SK-MEL-5 (cell line): ENCODE measurements around the gene HOATZ. TPM values are rescaled to one million over a fixed set of nuclear protein-coding genes. Genes with fewer than 3 reads are reported as not detected.

ENCODE experiments used
- DNase-seq: peaks from one replicate; pipeline ENCODE4 v3.0.0-alpha.2; 2016; ENCODE audit warnings: low read depth, low spot score
- in situ Hi-C: cut with HindIII; loops from 2 replicates; pipeline ENCODE4 v1.10.0; 2016; ENCODE audit warnings: low sequenced_read_pairs, high pct_unique_total_duplicates, low pct_unique_long_range_greater_than_20kb
- total RNA-seq: library from RNA; depleted of rRNA; stranded (reverse); fragments of >200 nt; shearing (Covaris generic); gene quantifications from 2 replicates; pipeline ENCODE4 v1.2.3, GENCODE V29; 2014

HOATZ gene
- total RNA-seq, 1 experiment from 2014 or later: not detected

DNA sequence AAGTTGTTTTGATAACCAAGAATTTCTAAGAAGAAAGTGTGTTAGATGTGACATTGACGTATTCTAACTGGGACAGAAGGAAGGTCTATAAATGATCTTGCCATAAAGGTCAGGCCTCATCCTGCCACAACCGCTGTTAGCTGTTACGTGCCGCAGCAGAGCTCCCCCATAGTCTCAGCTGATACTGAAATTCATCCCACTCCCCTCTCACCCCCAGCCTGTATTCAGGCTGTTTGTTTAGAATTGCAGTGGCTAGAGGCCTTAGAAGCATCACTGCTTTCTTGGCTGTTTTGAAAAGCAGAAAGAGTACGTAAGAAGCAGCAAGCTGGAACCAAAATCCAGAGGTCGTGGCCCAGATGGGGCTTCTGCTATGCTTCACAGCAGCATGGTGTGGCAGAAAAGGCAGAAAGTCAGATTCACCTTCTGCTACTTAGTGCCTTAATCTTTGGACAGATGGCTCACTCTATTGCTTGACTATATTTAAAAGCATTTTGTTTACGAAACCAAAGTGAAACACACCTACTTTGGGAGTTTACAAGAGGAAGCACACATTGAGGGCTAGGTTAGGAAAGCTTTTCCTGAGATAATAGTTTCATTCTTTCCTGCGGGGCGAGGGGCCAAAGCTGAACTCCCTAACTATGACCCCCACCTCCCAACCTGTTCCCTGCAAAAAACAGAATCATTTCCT, 25.0 kb downstream of the HOATZ start:
- in situ Hi-C loops: no loop called here
- no peak for DNase-seq

DNA sequence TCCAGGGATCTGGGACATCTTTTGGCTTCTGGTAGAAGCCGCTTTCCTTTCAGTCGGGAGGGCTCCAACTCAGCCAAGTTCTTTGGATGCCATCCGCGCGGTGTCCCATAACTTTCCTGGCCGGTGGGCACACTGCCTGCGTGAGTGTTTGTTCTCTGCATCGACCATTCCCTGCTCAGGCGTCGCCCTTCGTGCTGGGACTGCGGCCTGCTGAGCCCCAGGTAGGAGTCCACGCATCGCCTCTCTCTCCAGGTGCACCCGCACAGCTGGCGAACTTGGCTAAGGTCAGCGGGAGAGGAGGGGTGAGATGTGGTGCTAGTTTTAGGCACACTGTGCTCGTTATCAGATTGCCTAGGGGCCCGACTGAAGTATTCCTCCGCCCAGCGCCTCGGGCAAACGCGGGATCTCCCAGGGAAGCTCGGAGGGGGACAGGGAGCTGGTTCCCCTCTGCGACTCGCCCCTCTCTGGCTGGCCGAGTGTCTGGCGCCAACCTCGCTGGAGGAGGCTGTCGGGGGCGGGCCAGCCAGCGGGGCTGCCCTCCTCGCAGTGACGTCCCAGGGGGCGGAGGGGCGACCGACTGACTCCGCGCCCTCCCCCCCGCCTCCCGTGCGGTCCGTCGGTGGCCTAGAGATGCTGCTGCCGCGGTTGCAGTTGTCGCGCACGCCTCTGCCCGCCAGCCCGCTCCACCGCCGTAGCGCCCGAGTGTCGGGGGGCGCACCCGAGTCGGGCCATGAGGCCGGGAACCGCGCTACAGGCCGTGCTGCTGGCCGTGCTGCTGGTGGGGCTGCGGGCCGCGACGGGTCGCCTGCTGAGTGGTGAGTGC, 25.7 kb downstream of the HOATZ start, which contains the start of gene LAYN:
Gene LAYN (plus strand): TSS at position 607 of the 823 bp plus-strand sequence. CDS start 124 bp downstream, at position 731.
- in situ Hi-C loops: no loop called here
- DNase-seq: no peak

DNA sequence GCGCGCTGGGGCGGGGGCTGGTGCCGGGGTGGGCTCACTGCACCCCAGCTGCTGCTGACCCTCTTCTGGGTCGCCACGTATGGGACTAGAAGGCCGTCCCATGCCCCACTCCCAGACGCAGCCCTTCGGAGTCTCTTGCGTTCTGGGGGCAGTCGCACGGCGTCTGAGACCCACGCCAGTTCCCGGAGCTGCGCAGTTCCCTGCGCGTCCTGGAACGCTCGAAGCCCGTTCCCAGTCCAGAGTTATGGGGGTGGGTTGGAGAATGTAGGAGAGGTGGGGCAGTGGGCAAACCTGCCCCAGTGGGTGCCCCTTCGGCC, 26.3 kb downstream of the HOATZ start:
- no peak for DNase-seq
- in situ Hi-C loops: no loop called here

DNA sequence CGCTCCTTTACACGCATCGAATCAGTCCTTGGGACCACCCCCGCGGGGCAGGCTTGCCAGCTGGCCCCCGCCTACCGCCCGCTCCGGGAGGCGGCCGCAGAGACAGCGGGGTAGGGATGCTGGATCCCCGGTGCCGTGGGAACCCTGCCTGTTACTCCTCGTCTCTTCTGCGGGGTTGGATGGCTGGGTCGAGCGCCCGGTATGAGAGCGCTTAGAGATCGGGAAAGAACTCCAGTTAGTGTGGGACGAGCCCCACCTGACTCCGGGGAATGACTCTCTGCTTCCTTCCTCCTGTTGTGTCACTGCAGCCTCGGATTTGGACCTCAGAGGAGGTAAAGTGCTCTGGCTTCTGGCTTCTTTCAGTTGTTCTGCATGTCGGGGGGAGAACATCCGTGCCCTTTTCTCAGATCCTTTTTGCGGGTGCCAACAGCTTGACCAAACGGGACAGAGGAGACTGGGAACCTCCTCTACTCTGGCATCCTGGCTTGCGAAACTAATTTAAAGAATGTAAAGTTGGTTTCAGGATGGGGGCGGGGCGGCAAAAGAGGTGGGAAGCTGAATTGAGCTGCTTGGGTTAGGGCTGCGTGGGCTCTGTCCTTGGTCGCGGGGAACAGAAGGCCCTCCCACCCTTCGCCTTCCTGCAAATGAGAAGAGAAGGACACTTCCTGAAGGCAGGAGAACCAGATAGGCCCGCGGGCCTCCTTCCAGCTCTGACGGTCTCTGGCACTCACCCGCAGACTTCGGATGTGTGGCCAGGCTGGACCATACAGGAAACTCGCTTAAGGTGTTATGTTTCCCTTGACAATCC, 26.9 kb downstream of the HOATZ start:
- no peak for DNase-seq

DNA sequence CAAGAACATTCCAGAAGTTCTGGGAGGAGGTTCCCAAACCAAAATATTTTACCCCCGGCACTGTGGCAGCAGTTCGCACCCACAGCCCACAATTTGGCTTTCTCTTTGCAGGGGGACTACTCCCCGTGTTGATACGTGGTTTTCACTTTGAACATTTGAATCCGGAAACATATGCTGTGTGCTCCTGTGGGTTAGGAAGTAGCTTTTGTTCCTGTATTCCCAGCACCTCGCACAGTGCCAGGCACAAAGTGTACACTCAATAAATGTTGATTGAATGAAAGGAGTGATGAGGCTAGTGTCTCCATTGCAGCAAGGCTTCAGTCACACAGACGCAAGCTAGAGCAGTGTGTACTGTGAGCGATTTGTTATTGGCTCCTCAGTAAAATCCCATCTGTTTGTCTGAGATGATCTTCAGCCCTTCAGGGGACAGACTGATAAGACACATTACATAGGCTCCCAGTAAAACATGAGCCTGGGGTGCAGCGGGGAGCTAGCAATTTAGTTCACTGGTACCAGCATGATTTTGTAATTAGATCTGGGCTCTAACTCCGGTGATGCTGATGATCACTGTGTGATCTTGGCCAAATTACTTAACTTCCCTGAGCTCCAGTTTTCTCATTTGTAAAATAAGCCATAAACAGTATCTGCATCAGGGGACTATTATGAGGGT, 28.2 kb downstream of the HOATZ start:
- no peak for DNase-seq
- in situ Hi-C loops: no loop called here

More for the DNA sequence above, 26.9 kb downstream of the HOATZ start:
- in situ Hi-C loops: no loop called here

DNA sequence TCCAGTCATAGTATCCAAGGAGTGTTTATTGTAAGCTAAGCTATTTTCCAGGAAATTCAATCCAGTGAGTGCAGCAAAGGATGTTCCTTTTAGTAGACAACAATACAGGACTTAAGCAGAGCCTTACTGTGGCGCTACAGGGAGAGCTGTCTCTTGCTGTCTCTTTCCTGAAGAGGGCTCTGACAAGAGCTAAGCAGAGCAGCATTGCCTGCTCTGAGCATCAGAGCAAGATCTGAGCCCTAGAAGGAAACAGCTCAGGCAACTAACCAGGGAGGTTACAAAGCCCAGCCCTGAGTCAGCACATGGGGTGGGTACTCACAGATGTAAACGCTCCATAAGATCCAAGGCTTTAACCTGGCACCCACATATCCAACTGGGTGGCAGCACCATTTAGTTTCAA, 33.9 kb downstream of the HOATZ start:
- in situ Hi-C loops: no loop called here
- no peak for DNase-seq

DNA sequence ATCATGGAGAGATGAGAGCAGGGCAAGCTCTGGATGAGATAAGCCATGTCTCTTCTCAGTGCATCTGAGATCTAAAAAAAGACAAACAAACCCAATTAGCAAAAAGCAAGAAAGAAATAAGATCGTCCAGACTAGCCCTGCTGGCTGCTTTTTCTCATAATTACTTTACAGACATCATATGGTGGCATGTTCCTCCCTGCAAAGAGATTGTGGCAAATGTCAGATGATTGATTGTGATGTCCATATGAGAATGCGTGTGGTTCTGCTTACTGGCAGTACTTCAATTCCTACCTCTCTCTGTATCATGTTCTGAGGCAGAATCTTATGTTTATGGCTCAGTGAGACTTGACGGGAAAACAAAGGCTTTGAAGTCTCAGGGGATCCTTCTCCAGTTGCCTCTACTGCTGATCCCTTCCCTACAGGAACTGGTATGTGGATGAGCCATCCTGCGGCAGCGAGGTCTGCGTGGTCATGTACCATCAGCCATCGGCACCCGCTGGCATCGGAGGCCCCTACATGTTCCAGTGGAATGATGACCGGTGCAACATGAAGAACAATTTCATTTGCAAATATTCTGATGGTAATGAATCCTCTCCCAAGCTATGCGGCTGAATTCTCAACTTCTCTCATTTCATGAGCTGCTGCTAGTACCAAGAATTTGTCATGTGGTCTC, 34.8 kb downstream of the HOATZ start:
- in situ Hi-C loops: no loop called here
- DNase-seq: no peak

DNA sequence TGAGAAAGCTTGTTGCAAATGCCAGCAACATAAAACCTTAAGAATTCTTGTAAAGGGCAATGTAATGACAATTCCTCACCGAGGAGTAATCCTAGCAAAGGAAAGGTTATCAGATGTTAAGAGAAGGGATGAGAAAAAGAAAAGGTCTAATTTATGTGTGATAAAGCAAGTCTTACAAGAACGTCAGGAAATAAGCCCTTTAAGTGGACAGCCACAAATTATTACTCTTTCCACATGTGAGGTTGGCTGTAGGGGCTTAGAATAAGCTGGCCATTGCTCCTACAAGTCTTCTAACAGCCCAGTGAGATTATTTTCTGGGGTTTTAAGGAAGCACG, 35.3 kb downstream of the HOATZ start:
- no peak for DNase-seq
- in situ Hi-C loops: no loop called here

DNA sequence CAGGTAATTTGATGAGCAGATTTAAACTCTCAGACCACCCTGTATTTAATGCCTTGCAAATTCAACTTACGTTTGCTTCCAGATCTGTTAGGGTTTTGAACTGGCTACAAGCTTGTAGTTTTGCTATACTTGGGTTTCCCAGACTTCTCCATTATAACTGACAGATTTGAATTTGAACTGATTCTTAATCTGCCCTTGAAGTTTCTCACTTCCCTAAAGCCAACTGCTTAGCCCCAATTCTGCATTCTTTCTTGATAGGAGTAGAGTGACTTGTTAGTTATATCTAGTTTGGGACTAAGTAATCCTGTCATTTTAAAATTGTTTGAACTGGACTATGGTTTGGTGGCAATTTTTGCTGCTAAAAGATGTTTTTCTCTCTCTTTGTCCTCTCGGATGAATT, 35.7 kb downstream of the HOATZ start:
- DNase-seq: no peak
- in situ Hi-C loops: no loop called here

DNA sequence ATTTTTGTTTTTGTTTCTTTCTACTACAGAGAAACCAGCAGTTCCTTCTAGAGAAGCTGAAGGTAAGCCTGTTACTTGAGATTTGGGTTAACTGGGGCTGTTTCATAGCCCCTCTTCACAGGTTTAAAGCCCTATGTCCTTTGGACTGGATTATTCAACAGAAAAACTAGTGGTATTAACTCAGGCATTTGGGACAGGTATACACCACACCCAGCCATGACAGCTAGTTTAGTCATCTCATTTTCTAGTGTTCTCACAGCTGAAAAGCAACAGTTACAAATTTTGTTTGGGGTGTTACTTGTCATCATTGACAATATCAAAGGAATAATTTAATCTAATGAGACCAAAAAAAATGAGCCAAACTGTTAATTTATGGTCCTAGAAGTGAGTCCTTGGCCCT, 40.0 kb downstream of the HOATZ start:
- in situ Hi-C loops: no loop called here

DNA sequence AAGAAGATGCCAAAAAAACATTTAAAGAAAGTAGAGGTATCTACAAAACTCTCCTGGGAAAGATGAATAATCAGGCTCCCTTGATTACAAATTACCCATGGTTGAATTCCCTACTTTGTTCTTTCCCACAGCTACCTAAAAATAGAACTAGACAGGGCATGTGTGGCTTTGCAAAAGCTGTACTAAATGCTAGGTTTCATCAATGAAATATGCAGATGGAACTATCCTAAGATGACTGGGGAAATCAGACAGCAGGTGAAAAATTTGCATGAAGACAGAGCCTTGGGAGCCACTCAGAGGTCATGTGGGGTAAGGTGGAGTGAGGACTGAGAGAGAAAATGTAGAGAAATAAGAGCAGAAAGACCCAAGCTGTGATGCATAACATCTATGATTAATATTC, 40.7 kb downstream of the HOATZ start:
- in situ Hi-C loops: no loop called here
- DNase-seq: no peak

More for the DNA sequence above, 40.0 kb downstream of the HOATZ start:
- no peak for DNase-seq

DNA sequence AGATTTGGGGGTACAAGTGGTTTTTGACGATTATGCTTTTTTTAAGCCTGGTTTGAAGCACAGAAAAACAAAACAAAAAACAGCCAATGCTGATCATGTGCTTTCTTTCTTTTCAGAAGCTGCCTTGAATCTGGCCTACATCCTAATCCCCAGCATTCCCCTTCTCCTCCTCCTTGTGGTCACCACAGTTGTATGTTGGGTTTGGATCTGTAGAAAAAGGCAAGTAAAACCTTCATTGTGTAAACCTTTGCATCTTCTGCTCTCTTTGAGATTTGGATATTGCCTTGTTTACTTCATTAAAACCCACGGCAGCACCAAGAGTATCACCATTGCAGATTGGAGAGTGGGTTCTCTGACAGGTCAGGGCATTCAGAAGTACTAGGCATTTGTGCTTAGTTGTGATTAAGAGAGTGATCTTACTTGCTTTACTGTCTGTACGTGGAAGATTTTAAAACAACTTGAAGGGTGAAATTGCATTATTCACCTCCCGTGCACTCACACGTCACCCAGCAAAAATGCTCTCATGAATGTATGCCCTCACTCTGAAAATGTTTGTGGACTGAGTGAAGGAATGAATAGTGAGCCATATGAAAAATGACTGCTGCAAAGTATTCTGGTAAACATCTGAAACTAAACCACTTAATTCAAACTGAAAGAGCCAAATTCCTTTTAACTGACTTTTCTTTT, 43.0 kb downstream of the HOATZ start:
- in situ Hi-C loops: no loop called here
- no peak for DNase-seq

DNA sequence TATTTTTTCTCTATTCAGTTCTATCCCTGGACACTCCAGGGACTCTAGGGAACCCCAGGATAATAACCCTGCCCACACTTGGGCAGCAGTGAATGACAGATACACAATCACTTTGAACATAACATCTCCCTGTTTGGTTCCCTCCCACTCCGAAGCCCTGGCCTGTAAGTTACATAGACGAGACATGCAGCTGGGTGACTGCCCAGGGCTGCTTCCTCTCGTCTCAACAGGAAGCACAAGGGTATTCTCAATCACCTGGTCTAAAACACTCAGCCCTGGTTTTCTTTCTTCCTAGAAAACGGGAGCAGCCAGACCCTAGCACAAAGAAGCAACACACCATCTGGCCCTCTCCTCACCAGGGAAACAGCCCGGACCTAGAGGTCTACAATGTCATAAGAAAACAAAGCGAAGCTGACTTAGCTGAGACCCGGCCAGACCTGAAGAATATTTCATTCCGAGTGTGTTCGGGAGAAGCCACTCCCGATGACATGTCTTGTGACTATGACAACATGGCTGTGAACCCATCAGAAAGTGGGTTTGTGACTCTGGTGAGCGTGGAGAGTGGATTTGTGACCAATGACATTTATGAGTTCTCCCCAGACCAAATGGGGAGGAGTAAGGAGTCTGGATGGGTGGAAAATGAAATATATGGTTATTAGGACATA, 45.4 kb downstream of the HOATZ start:
- in situ Hi-C loops: no loop called here
- DNase-seq: no peak

DNA sequence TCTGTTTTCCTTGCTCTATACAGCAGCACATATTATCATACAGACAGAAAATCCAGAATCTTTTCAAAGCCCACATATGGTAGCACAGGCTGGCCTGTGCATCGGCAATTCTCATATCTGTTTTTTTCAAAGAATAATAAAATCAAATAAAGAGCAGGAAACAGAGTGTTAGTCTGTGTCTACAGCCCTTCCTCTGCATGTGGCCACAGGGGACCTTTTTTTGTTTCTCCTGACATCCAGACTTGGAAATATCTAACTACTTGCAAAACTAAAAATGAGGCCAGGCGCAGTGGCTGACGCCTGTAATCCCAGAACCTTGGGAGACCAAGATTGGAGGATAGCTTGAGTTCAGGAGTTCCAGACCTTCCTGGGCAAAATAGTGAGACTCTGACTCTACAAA, 46.2 kb downstream of the HOATZ start:
- in situ Hi-C loops: no loop called here

DNA sequence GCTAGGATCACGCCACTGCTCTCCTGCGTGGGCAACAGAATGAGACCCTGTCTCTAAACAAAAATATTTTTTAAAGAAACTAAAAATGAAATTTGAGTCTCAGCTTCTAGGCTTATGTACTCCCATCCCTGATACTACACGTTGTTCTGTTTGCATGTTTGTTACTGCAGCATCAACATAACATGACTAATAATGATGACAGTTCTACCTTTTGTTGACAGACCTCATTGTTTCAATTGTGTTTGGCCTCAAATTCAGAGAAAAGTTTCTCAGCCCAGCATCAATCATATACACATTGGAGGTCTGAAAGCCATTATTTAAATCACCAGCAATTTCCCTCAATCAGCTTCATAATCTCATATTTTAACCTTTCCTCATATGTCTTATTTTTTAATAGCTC, 46.7 kb downstream of the HOATZ start:
- DNase-seq: no peak
- in situ Hi-C loops: no loop called here

More for the DNA sequence above, 46.2 kb downstream of the HOATZ start:
- DNase-seq: no peak

DNA sequence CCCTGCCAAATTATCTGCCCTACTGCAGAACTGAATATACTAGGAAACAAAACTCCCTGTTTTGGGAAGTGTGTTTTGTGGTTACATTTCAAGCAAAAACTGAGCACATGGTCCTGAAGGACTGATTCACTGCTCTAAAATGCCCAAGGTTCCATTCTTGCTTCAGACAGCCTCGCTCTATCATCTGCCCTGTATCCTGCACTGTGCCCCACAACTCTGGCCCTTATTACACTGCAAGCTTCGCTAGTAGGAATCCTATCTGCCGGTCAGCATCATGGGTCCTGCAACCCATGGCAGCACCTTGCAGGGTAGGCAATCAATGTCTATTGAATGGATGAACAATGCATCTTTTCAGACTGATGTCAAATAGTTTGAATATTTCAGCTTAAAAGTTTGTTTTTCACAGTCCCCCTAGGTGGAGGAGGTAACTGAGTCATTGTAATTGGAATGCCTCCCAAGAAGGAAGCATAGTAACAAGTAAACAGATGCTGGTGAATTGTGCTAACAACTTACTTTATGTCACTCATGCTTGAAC, 47.3 kb downstream of the HOATZ start:
- in situ Hi-C loops: no loop called here
- no peak for DNase-seq
